Lower leg skin (tissue), 4 donors: Measurements from ENCODE around the gene ETV4. TPM values are rescaled to one million over a fixed set of nuclear protein-coding genes. Genes with fewer than 3 reads are reported as not detected.

ENCODE experiments used
- DNase-seq, 2 donors: peaks; one replicate each; pipeline ENCODE4 v3.0.0-alpha.2; 2019; ENCODE audit warnings: low spot score in 2 of 2
- H3K4me3 ChIP-seq: fragments of 200-600 bp; sonication (generic); 2 replicates; pipeline ENCODE4 v1.5.1; 2017; ENCODE audit warnings: mild to moderate bottlenecking, low read depth; ENCODE audit not compliant: poor library complexity, severe bottlenecking
- CTCF ChIP-seq, 3 donors: fragments of 450-650 bp; IDR thresholded peaks; one replicate each; pipeline ENCODE4 v1.5.1; 2016; ENCODE audit warnings: antibody characterized with exemption in 3 of 3, mild to moderate bottlenecking in 3 of 3, moderate library complexity in 2 of 3
- POLR2A ChIP-seq, 2 donors: fragments of 450-650 bp; IDR thresholded peaks; one replicate each; pipeline ENCODE4 v1.6.1; 2016 to 2017; ENCODE audit warnings: antibody characterized with exemption in 2 of 2, mild to moderate bottlenecking in 1 of 2, moderate library complexity in 1 of 2
- WGBS, 2 donors: methylation state at CpG; one replicate each; pipeline ENCODE4 v1.1.5; 2018; 5-methylcytosine and 5-hydroxymethylcytosine counted together
- intact Hi-C: fragments of 100-400 bp; cut with DNase I; formaldehyde crosslinking; loops from one replicate; pipeline ENCODE4 v1.15.0; 2023; ENCODE audit warnings: low total_unique reads
- total RNA-seq, 4 donors: library from RNA; depleted of rRNA; stranded (reverse); fragments of >200 nt; gene quantifications; one replicate each; pipeline ENCODE4 v1.1.0, GENCODE V29; 2016

Gene ETV4
- total RNA-seq, 4 donors from 2014 or later = 3.7 to 8.8 (median 6.5) TPM

GRCh38 chr17:43568506-43569082 lies 22.5 kb upstream of the ETV4 start:
- H3K4me3 ChIP-seq = no peak overlapping the region
- intact Hi-C loops = no loop called here
- no peak for DNase-seq
- 91% methylated on average over 5 of the region's 5 CpGs for WGBS, 2 donors
- TF ChIP-seq CTCF (IDR thresholded peaks at IDR 0.05) (no peak), POLR2A (IDR thresholded peaks at IDR 0.05) (no peak)

- intact Hi-C loops = no loop called here
- no peak for DNase-seq
- H3K4me3 ChIP-seq = no peak overlapping the region
- TF ChIP-seq POLR2A (IDR thresholded peaks at IDR 0.05) (no peak), CTCF (IDR thresholded peaks at IDR 0.05) (no peak)
- 65 to 68% methylated on average over 15 of the region's 15 CpGs for WGBS, 2 donors
Measured at GRCh38 chr17:43563600-43564594, 17.8 kb upstream of the ETV4 start.

- H3K4me3 ChIP-seq = no peak overlapping the region
- intact Hi-C loops = no loop called here
- DNase-seq = no peak
- TF ChIP-seq CTCF (IDR thresholded peaks at IDR 0.05) (no peak), POLR2A (IDR thresholded peaks at IDR 0.05) (no peak)
- WGBS, 2 donors = 11 to 14% methylated on average over 19 of the region's 19 CpGs
Measured at GRCh38 chr17:43562679-43563599, 16.8 kb upstream of the ETV4 start.

- TF ChIP-seq CTCF (IDR thresholded peaks at IDR 0.05) (no peak), POLR2A (IDR thresholded peaks at IDR 0.05) (no peak)
- DNase-seq = no peak
- 87 to 88% methylated on average over 7 of the region's 7 CpGs for WGBS, 2 donors
- intact Hi-C loops = no loop called here
- no peak overlapping the region for H3K4me3 ChIP-seq
Measured at GRCh38 chr17:43560461-43561427, 14.6 kb upstream of the ETV4 start.
